ENCODE data around the gene ADCY10.
"Not testable (repeated sequence)": the region's sequence is repeated elsewhere in the genome, so short reads cannot be mapped to it uniquely, and the experiment has no call there.

The ADCY10 gene

GRCh38 chr1:167861664-167862381 lies 52.1 kb downstream of the ADCY10 start:
- no peak for DNase-seq (ENCODE audit: low read depth in 2 of 3, low spot score in 1 of 3)

- no peak for DNase-seq (ENCODE audit: low read depth in 2 of 3, low spot score in 1 of 3)
These were observed 53.6 kb downstream of the ADCY10 start for GRCh38 chr1:167860231-167860923.

GRCh38 chr1:167856711-167857418 lies 57.1 kb downstream of the ADCY10 start:
- DNase-seq (ENCODE audit: low read depth in 2 of 3, low spot score in 1 of 3) = no peak

- no peak for DNase-seq (ENCODE audit: low read depth in 2 of 3, low spot score in 1 of 3)
These were observed 59.8 kb downstream of the ADCY10 start for GRCh38 chr1:167854184-167854583.

DNA sequence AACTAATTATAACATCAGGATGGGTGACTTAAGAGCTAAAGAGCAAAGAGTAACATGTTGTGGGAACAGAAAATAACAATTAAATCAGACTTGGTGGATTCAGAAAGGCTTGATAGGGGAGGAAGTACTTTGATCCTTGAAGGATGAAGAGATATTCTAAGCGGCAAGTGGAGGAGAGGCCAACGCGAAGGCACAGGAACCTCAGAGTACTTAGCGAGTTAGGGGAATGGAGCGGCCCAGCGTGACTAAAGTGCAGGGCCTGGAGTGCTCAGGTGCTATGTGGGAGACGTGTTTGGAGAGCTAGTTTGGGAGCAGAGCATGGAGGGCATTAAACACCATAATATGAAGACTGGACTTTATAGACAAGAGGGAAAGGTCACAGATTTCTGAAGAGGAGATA lies 64.3 kb downstream of the ADCY10 start:
- no peak for DNase-seq (ENCODE audit: low read depth in 2 of 3, low spot score in 1 of 3)

DNA sequence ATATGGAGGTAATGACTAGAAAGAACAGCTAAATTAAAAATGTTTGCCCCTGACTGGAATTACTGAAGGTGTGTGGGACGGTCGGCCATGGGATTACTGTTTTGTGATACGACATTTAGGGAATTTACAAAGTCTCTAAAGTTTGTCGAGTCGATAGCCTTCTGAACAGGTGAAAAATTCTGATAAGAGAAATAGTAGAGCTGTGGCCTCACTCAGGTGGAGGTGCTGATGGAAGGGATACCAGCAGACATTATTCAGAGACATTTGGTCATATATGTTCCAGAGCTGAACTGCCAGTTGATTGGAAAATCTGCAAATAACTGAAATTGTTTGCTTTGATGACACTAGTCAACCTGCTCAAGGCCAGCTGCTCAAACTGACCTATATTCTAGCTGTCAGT lies 71.1 kb downstream of the ADCY10 start:
- DNase-seq (ENCODE audit: low read depth in 2 of 3, low spot score in 1 of 3) = no peak

- no peak for DNase-seq (ENCODE audit: low read depth in 2 of 3, low spot score in 1 of 3)
These were observed 72.4 kb downstream of the ADCY10 start for GRCh38 chr1:167841530-167841929.

- no peak for DNase-seq (ENCODE audit: low read depth in 2 of 3, low spot score in 1 of 3)
These were observed 74.9 kb downstream of the ADCY10 start for GRCh38 chr1:167839009-167839408.

- DNase-seq (ENCODE audit: low read depth in 2 of 3, low spot score in 1 of 3) = no peak
These were observed 76.6 kb downstream of the ADCY10 start for GRCh38 chr1:167837326-167837725.

DNA sequence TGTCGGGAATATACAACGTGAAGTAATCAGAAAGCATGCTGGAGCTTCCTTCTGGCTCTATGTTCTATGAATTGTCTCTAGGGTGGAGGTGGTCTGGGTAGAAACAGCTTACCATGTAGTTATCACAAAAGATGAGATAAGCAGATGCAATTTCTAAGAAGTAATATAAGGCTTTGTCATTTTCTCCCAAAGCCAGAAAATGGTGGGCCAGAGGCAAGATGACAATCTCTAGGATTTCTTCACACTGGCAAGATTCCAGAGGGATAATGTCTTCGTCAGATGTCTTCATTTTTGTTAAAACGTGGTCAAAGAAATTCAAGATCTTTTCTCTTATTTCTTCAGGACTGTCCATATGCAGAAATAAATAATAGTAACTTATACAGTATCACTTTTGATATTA lies 77.7 kb downstream of the ADCY10 start:
- DNase-seq (ENCODE audit: low read depth in 2 of 3, low spot score in 1 of 3) = no peak

GRCh38 chr1:167833904-167834303 lies 80.0 kb downstream of the ADCY10 start:
- DNase-seq (ENCODE audit: low read depth in 2 of 3, low spot score in 1 of 3) = no peak

DNA sequence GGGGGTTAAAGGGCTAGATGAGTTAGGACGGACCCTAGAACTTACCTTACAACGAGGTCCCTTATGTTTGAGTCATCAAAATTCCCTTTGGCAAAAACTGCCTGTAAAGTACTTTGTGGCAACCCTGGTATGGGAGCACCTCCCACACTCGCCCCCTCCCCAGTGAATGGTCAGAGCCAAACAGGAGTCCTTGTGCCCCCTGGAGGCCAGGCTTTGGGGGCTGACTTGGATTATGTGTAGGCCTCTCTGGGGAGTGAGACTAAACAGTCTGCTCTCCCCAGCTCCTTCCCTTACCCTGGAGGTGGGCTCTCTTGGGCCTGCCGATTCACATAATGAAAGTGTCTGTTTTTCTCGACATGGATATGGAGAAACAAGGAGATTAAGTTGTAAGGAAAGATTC lies 81.2 kb downstream of the ADCY10 start:
- DNase-seq (ENCODE audit: low read depth in 2 of 3, low spot score in 1 of 3) = no peak

DNA sequence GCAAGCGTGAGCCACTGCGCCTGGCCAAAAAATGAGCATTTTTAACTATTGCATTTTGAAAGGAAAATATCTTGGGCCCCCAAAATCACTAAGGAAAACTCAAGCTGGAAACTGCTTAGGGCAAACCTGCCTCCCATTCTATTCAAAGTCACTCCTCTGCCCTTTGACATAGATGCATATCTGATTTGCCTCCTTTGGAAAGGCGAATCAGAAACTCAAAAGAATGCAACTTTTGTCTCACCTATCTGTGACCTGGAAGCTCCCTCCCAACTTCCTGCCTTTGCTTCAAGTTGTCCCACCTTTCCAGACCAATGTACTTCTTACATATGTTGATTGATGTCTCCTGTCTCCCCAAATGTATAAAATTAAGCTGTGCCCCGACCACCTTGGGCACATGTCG lies 83.3 kb downstream of the ADCY10 start:
- DNase-seq (ENCODE audit: low read depth in 2 of 3, low spot score in 1 of 3) = not testable (repeated sequence)

DNA sequence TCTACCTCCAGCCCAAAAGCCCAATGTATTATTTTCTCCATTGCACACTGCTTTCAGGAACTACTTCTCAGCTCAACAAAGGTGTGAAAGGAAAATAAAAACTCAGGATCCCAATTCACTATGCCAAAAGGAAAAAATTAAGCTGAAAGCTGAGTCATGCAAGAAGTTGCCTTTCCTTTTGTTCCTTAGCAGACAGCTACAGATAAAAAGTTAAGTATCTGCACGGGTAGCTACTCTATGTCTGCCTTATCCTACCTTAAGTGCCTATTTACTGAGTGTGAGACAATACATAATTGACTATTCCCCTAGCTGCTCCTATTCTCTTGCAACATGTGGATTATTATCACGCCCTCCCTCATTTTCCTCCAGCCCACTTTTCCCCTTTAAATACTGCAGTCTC lies 84.1 kb downstream of the ADCY10 start:
- DNase-seq (ENCODE audit: low read depth in 2 of 3, low spot score in 1 of 3) = no peak

DNA sequence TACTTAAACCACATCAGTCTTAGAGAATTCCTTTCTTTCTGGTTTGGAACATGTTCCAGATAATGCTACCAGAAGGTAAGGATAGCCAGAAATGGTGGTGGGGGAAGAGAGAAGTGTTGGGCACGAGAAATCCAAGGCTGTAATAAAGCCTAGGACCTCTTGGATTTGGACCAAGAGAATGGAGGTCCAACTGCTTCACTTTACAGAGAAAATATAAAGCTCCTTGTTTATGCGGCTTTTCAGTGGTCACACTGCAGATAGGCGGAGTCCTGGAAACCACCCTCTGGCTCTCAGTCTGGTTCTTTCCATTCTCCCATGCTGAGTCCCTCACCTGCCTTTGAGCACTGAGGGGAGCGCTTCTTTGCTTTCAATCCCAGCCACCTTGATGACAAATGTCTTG lies 87.8 kb downstream of the ADCY10 start:
- DNase-seq (ENCODE audit: low read depth in 2 of 3, low spot score in 1 of 3) = no peak

- DNase-seq (ENCODE audit: low read depth in 2 of 3, low spot score in 1 of 3) = no peak
These were observed 88.4 kb downstream of the ADCY10 start for GRCh38 chr1:167825419-167826079.

DNA sequence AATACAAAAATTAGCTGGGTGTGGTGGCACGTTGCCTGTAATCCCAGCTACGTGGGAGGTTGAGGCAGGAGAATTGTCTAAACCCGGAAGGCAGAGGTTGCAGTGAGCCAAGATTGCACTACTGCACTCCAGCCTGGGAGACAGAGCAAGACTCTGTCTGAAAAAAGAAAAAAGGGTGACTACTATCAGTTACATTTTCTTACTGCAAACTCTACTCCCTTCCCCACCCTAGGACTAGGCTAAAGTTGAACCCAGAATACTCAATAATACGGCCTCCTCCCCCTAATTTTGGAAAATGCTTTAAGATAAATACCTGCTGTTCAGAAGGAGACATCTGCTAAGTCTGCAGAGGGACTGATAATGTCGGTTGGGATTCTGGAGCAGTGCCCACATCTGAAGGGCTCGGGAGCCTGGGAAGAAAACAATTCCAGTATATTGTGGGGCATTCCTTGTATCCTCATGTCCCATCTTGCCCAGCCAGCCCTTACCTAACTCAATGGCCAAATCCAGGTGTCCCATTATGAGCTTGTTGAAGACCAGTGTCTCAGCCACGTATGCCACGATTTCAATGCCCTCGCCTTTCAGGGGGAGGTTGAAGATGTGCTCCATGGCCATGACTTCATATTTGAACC lies 89.7 kb downstream of the ADCY10 start:
- DNase-seq (ENCODE audit: low read depth in 2 of 3, low spot score in 1 of 3) = no peak

GRCh38 chr1:167821969-167822685 lies 91.8 kb downstream of the ADCY10 start:
- no peak for DNase-seq (ENCODE audit: low read depth in 2 of 3, low spot score in 1 of 3)

GRCh38 chr1:167821356-167821685 lies 92.6 kb downstream of the ADCY10 start:
- no peak for DNase-seq (ENCODE audit: low read depth in 2 of 3, low spot score in 1 of 3)

- no peak for DNase-seq (ENCODE audit: low read depth in 2 of 3, low spot score in 1 of 3)
These were observed 93.1 kb downstream of the ADCY10 start for GRCh38 chr1:167820684-167821355.

All from stimulated activated CD4-positive, alpha-beta T cell treated with anti-CD3 and anti-CD28 coated beads, Interleukin-12 subunit alpha, Interleukin-12 subunit beta, amount 100 ng/mL, for 48 hours (primary cell).